ENCODE data around the gene LAMA2. TPM values are rescaled to one million over a fixed set of nuclear protein-coding genes. Genes with fewer than 3 reads are reported as not detected.

The LAMA2 gene
- total RNA-seq, 4 donors from 2014 or later: 203 to 339 (median 275) TPM

GRCh38 chr6:129370268-129370916 is 487.5 kb downstream of the LAMA2 start:
- peaks cover 0 to 43% (median 0%) of the 10 kb centered on the region in 3 donors for H3K36me3 ChIP-seq
- H3K27me3 ChIP-seq: no peaks in the 10 kb centered on the region
- WGBS, 2 donors: 8 to 9% methylated on average over 9 of the region's 9 CpGs
- peak overlapping the region in 2 of 4 donors; percentile 3 to 13 for H3K27ac ChIP-seq
- H3K9me3 ChIP-seq: no peaks in the 10 kb centered on the region
- peaks cover 0 to 14% (median 0%) of the 10 kb centered on the region in 4 donors for H3K4me1 ChIP-seq
- H3K4me3 ChIP-seq: no peak overlapping the region
- DNase-seq (ENCODE audit: low spot score in 2 of 2): peak in 1 of 2 donors; percentile 68
- TF ChIP-seq CTCF (IDR thresholded peaks at IDR 0.05): peak; percentile 55 to 62 (median 58)
- TF ChIP-seq EP300 (IDR thresholded peaks at IDR 0.05): no peak

- no peak overlapping the region for H3K4me3 ChIP-seq
- H3K27ac ChIP-seq: no peak overlapping the region
- WGBS, 2 donors: 79 to 88% methylated on average over 2 of the region's 2 CpGs
- H3K4me1 ChIP-seq: no peaks in the 10 kb centered on the region
- DNase-seq (ENCODE audit: low spot score in 2 of 2): no peak
- TF ChIP-seq POLR2A (IDR thresholded peaks at IDR 0.05) (no peak), CTCF (IDR thresholded peaks at IDR 0.05) (no peak), EP300 (IDR thresholded peaks at IDR 0.05) (no peak)
- H3K36me3 ChIP-seq: peaks cover 0 to 40% (median 0%) of the 10 kb centered on the region in 3 donors
- no peaks in the 10 kb centered on the region for H3K27me3 ChIP-seq
- no peaks in the 10 kb centered on the region for H3K9me3 ChIP-seq
Observed at GRCh38 chr6:129381885-129382284, 498.9 kb downstream of the LAMA2 start.

DNA sequence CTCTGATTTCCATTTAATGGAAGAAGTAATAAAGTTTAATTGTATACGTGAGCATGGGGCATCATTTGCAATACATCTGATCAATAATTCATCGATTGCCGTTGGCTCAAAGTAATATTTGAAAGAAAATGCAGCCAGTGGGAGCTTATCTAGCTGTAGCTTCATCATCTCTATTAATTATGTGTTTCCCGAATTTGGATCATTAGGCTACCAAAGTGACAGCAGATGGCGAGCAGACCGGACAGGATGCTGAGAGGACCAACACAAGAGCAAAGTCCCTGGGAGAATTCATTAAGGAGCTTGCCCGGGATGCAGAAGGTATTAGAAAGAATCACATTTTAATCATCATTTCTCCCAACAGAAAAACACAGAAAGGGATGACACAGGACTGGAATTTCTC is 500.0 kb downstream of the LAMA2 start:
- H3K4me1 ChIP-seq: no peaks in the 10 kb centered on the region
- H3K9me3 ChIP-seq: no peaks in the 10 kb centered on the region
- H3K27me3 ChIP-seq: no peaks in the 10 kb centered on the region
- no peak overlapping the region for H3K27ac ChIP-seq
- no peak overlapping the region for H3K4me3 ChIP-seq
- DNase-seq (ENCODE audit: low spot score in 2 of 2): no peak
- peaks cover 0 to 51% (median 0%) of the 10 kb centered on the region in 3 donors for H3K36me3 ChIP-seq
- no peak for TF ChIP-seq POLR2A (IDR thresholded peaks at IDR 0.05)
- no peak for TF ChIP-seq EP300 (IDR thresholded peaks at IDR 0.05)
- no peak for TF ChIP-seq CTCF (IDR thresholded peaks at IDR 0.05)
- WGBS, 2 donors: 95% methylated on average over 7 of the region's 7 CpGs

GRCh38 chr6:129385117-129385516 is 502.2 kb downstream of the LAMA2 start:
- H3K27me3 ChIP-seq: no peaks in the 10 kb centered on the region
- 96% methylated on average over 1 of the region's 1 CpG for WGBS, 2 donors
- no peak for DNase-seq (ENCODE audit: low spot score in 2 of 2)
- H3K36me3 ChIP-seq: peaks cover 0 to 63% (median 0%) of the 10 kb centered on the region in 3 donors
- no peaks in the 10 kb centered on the region for H3K9me3 ChIP-seq
- no peaks in the 10 kb centered on the region for H3K4me1 ChIP-seq
- H3K4me3 ChIP-seq: no peak overlapping the region
- H3K27ac ChIP-seq: no peak overlapping the region
- TF ChIP-seq POLR2A (IDR thresholded peaks at IDR 0.05): no peak
- TF ChIP-seq EP300 (IDR thresholded peaks at IDR 0.05): no peak
- TF ChIP-seq CTCF (IDR thresholded peaks at IDR 0.05): no peak

- H3K36me3 ChIP-seq: peaks cover 0 to 85% (median 0%) of the 10 kb centered on the region in 3 donors
- H3K4me3 ChIP-seq: no peak overlapping the region
- no peaks in the 10 kb centered on the region for H3K9me3 ChIP-seq
- no peak for DNase-seq (ENCODE audit: low spot score in 2 of 2)
- no peak overlapping the region for H3K27ac ChIP-seq
- TF ChIP-seq POLR2A (IDR thresholded peaks at IDR 0.05): no peak
- no peak for TF ChIP-seq EP300 (IDR thresholded peaks at IDR 0.05)
- TF ChIP-seq CTCF (IDR thresholded peaks at IDR 0.05): no peak
- WGBS, 2 donors: 88 to 90% methylated on average over 2 of the region's 2 CpGs
- H3K27me3 ChIP-seq: no peaks in the 10 kb centered on the region
- H3K4me1 ChIP-seq: no peaks in the 10 kb centered on the region
Observed at GRCh38 chr6:129390900-129391299, 508.0 kb downstream of the LAMA2 start.
